ENCODE results near the gene PPRC1.
A peak's percentile ranks its signal among the peaks of the same experiment; 100 is the strongest.

Gene PPRC1

DNA sequence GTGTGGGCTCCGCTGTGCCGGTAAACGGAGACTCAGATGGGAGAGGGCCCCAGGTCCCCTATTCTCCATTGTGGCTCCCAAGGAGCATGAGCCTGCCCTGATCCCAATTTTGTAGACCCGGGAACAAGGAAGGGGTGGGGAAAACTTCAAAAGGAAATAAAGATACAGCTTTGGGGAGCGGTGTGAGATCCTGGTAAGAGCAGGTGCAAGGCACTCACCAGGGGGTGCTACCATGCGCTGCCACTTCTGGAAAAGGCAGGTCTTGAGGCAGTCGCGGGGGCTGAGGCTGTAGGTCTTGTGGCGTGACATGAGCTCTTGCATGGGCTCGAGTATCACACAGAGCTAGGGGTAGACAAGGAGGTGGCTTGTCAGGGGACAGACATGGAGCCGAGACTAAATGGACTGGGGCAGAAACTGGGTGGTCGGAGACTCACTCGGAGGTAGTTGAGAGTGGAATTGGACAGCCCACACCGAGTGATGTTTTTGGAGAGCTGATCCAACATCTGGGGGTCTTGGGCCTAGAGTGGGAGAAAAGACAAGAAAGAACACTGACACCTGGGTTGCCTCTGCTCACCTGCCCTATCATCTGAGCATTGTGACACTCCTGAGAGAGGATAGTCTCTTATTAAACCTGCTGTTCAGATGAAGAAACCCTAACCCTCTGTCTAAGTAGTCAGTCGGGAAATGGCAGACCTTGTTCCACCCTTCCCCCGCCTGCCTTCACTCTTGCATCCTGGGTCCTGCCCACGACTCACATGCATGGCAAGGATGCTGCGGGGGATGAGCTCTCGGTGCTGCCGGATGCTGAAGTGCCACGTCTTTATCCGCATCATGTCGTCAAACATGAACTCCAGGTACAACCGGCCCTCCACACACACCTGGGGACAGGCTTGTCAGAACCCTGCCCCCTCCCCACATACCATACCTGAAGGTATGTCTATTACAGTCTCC, 23.4 kb upstream of the PPRC1 start:
- Histone ChIP-seq H3K9me3 (ENCODE audit: control insufficient read depth in 2 of 2, low read length in 2 of 2) (no peaks in the 10 kb centered on the region), H3K36me3 (ENCODE audit: control insufficient read depth in 2 of 2, insufficient read depth in 2 of 2, low read length in 2 of 2) (peaks cover 42% of the 10 kb centered on the region in 2 donors), H3K27me3 (ENCODE audit: control insufficient read depth in 1 of 2, insufficient read depth in 2 of 2, low read length in 2 of 2) (no peaks in the 10 kb centered on the region), H3K4me3 (ENCODE audit: low read length in 2 of 2) (no peak overlapping the region), H3K9ac (ENCODE audit: low read length in 2 of 2) (no peak overlapping the region), H3K4me1 (ENCODE audit: control insufficient read depth, insufficient read depth, low read length) (peaks cover 23% of the 10 kb centered on the region), H3K27ac (ENCODE audit: low read length) (no peak overlapping the region)

- Histone ChIP-seq H3K4me3 (ENCODE audit: low read length in 2 of 2) (no peak overlapping the region), H3K27me3 (ENCODE audit: control insufficient read depth in 1 of 2, insufficient read depth in 2 of 2, low read length in 2 of 2) (no peaks in the 10 kb centered on the region), H3K9me3 (ENCODE audit: control insufficient read depth in 2 of 2, low read length in 2 of 2) (no peaks in the 10 kb centered on the region), H3K36me3 (ENCODE audit: control insufficient read depth in 2 of 2, insufficient read depth in 2 of 2, low read length in 2 of 2) (peaks cover 42% of the 10 kb centered on the region in 2 donors), H3K27ac (ENCODE audit: low read length) (no peak overlapping the region), H3K9ac (ENCODE audit: low read length in 2 of 2) (no peak overlapping the region), H3K4me1 (ENCODE audit: control insufficient read depth, insufficient read depth, low read length) (peaks cover 37% of the 10 kb centered on the region)
Observed at GRCh38 chr10:102111276-102111675, 21.6 kb upstream of the PPRC1 start.

- H3K9ac ChIP-seq (ENCODE audit: low read length in 2 of 2): no peak overlapping the region
- H3K9me3 ChIP-seq (ENCODE audit: control insufficient read depth in 2 of 2, low read length in 2 of 2): no peaks in the 10 kb centered on the region
- H3K27me3 ChIP-seq (ENCODE audit: control insufficient read depth in 1 of 2, insufficient read depth in 2 of 2, low read length in 2 of 2): no peaks in the 10 kb centered on the region
- no peak overlapping the region for H3K27ac ChIP-seq (ENCODE audit: low read length)
- H3K4me1 ChIP-seq (ENCODE audit: control insufficient read depth, insufficient read depth, low read length): peaks cover 48% of the 10 kb centered on the region
- peaks cover 36 to 38% of the 10 kb centered on the region in 2 donors for H3K36me3 ChIP-seq (ENCODE audit: control insufficient read depth in 2 of 2, insufficient read depth in 2 of 2, low read length in 2 of 2)
- no peak overlapping the region for H3K4me3 ChIP-seq (ENCODE audit: low read length in 2 of 2)
Observed at GRCh38 chr10:102112210-102112817, 20.5 kb upstream of the PPRC1 start.

DNA sequence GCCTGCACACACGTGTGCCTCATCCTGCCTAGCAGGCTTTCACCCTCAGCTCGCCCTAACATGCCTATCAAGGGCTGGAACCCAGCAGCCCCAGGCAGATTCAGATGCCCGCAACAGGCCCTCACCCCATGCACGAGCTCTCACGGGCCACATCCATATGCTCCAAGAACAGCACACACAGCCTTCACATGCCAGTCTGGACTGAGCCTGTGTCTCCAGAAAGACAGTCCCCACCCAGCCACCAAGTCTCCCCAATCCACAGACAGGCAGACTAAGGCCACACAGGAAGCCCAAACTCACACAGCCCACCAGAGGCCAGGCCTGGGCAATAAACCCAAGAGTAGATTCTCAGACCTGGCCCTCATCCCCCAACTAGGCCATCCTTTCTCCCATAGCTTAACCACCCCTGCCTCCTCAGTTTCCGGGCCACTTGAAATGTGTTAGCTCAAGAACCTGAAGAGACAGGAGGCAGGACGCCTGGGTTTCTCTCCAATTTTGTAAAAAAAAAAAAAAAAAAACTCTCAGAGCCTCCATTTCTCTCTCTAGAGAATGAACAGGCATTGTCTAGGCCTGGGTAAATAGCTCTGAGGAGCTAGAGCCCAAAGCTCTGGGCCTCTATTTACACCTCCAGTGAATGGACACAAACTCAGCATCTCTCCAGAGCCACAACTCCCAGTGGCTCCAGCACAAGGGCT, 19.4 kb upstream of the PPRC1 start:
- Histone ChIP-seq H3K9ac (ENCODE audit: low read length in 2 of 2) (peak overlapping the region; percentile 51 to 74), H3K27me3 (ENCODE audit: control insufficient read depth in 1 of 2, insufficient read depth in 2 of 2, low read length in 2 of 2) (no peaks in the 10 kb centered on the region), H3K4me3 (ENCODE audit: low read length in 2 of 2) (peak overlapping the region; percentile 62 to 77), H3K9me3 (ENCODE audit: control insufficient read depth in 2 of 2, low read length in 2 of 2) (no peaks in the 10 kb centered on the region), H3K27ac (ENCODE audit: low read length) (peak overlapping the region; percentile 46), H3K36me3 (ENCODE audit: control insufficient read depth in 2 of 2, insufficient read depth in 2 of 2, low read length in 2 of 2) (peaks cover 29 to 31% of the 10 kb centered on the region in 2 donors), H3K4me1 (ENCODE audit: control insufficient read depth, insufficient read depth, low read length) (peaks cover 59% of the 10 kb centered on the region)

DNA sequence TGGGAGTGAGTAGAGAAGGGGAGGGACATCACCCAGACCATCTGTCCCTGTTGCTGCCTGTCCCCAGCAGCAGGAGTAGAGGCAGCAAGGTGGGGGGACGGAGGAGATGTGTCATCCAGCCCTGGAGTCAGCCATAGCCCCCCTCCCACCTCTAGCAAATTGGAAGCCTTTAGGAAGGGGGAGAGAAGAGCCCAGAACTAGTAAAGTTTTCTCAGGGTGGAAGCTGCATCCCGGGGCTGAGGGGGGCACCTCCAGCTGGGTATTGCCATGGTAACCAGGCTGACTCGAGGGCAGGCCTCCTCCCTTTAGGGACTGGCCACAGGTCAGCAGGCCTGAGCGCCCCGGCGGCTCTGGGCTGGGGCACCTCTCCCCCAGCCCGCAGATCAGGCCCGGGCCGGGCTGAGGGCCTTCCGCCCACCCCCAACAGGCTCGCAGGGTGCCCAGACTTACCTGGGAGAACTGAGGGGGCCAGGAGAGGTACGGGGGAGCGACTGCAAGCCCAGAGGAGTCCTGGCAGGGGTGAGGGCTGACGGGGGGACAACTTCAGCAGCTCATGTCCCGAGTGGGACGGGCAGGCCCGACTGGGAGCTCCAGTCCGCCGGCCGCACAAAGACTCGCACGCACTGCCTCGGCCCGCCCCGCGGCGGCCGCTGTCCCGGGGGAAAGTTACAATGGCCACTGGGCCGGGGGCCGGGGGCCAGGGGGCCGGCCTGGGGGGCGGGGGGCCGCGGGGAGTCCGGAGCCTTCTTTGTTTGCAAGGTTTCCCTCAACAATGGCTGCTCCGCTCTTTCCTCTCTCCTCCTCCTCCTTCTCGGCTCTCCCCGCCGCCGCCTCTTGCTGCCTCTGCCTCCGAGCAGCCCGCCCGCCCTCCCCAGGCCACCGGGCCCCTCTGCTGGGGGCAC, 18.6 kb upstream of the PPRC1 start:
- Histone ChIP-seq H3K9me3 (ENCODE audit: control insufficient read depth in 2 of 2, low read length in 2 of 2) (no peaks in the 10 kb centered on the region), H3K4me1 (ENCODE audit: control insufficient read depth, insufficient read depth, low read length) (peaks cover 67% of the 10 kb centered on the region), H3K4me3 (ENCODE audit: low read length in 2 of 2) (peak overlapping the region; percentile 62 to 77), H3K27me3 (ENCODE audit: control insufficient read depth in 1 of 2, insufficient read depth in 2 of 2, low read length in 2 of 2) (no peaks in the 10 kb centered on the region), H3K27ac (ENCODE audit: low read length) (peak overlapping the region; percentile 46), H3K36me3 (ENCODE audit: control insufficient read depth in 2 of 2, insufficient read depth in 2 of 2, low read length in 2 of 2) (peaks cover 21 to 23% of the 10 kb centered on the region in 2 donors), H3K9ac (ENCODE audit: low read length in 2 of 2) (peak overlapping the region; percentile 51 to 74)

DNA sequence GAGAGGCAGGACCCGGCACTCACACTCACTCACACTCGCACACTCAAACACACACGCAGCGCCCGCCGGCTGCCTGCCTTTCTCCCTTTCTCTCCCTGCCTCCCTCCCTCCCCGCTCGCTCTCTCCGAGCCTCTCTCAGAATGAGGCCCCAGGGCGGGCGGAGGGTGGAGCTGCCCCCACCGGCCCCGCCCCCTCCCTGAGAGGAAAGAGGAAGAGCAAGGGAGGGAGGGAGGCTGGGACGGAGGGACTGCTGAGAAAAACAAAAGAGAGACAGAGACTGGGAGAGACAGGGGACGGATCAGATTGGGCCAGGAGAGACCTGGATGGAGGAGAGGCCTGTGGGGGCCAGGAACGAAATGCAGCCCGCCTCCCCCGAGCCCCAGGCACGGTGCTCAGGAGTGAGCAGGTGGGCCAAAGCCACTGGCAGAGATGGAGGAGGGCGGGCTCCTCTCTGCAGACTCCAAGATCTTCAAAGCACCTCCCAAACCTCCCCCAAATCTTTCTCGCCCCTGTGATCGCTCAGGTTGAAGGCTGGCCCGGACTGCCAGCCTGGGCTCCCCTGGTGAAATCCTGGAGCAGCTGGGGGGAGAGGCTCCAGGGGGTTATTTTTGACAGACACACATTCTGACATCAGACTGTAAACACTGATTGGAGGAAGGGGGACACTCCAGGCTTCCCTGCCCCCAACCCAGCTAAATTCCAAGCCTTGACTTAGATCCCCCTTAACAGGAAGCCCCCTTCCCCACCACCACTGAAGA, 17.8 kb upstream of the PPRC1 start:
- Histone ChIP-seq H3K36me3 (ENCODE audit: control insufficient read depth in 2 of 2, insufficient read depth in 2 of 2, low read length in 2 of 2) (peaks cover 13 to 14% of the 10 kb centered on the region in 2 donors), H3K4me1 (ENCODE audit: control insufficient read depth, insufficient read depth, low read length) (peaks cover 70% of the 10 kb centered on the region), H3K9me3 (ENCODE audit: control insufficient read depth in 2 of 2, low read length in 2 of 2) (no peaks in the 10 kb centered on the region), H3K27me3 (ENCODE audit: control insufficient read depth in 1 of 2, insufficient read depth in 2 of 2, low read length in 2 of 2) (no peaks in the 10 kb centered on the region), H3K27ac (ENCODE audit: low read length) (peak overlapping the region; percentile 99), H3K9ac (ENCODE audit: low read length in 2 of 2) (peak overlapping the region; percentile 39 to 62), H3K4me3 (ENCODE audit: low read length in 2 of 2) (peak overlapping the region; percentile 31 to 77)

GRCh38 chr10:102115775-102116174, 17.1 kb upstream of the PPRC1 start:
- Histone ChIP-seq H3K4me1 (ENCODE audit: control insufficient read depth, insufficient read depth, low read length) (peaks cover 71% of the 10 kb centered on the region), H3K27me3 (ENCODE audit: control insufficient read depth in 1 of 2, insufficient read depth in 2 of 2, low read length in 2 of 2) (no peaks in the 10 kb centered on the region)

GRCh38 chr10:102116656-102117055, 16.2 kb upstream of the PPRC1 start:
- Histone ChIP-seq H3K9ac (ENCODE audit: low read length in 2 of 2) (peak overlapping the region in 1 of 2 donors; percentile 92), H3K4me3 (ENCODE audit: low read length in 2 of 2) (peak overlapping the region; percentile 90 to 95), H3K36me3 (ENCODE audit: control insufficient read depth in 2 of 2, insufficient read depth in 2 of 2, low read length in 2 of 2) (no peaks in the 10 kb centered on the region), H3K27ac (ENCODE audit: low read length) (peak overlapping the region; percentile 99), H3K9me3 (ENCODE audit: control insufficient read depth in 2 of 2, low read length in 2 of 2) (no peaks in the 10 kb centered on the region), H3K27me3 (ENCODE audit: control insufficient read depth in 1 of 2, insufficient read depth in 2 of 2, low read length in 2 of 2) (no peaks in the 10 kb centered on the region), H3K4me1 (ENCODE audit: control insufficient read depth, insufficient read depth, low read length) (peaks cover 80% of the 10 kb centered on the region)

More at GRCh38 chr10:102115775-102116174, 17.1 kb upstream of the PPRC1 start:
- peaks cover 5 to 7% of the 10 kb centered on the region in 2 donors for H3K36me3 ChIP-seq (ENCODE audit: control insufficient read depth in 2 of 2, insufficient read depth in 2 of 2, low read length in 2 of 2)
- peak overlapping the region; percentile 99 for H3K27ac ChIP-seq (ENCODE audit: low read length)
- H3K4me3 ChIP-seq (ENCODE audit: low read length in 2 of 2): peak overlapping the region in 1 of 2 donors; percentile 77
- no peaks in the 10 kb centered on the region for H3K9me3 ChIP-seq (ENCODE audit: control insufficient read depth in 2 of 2, low read length in 2 of 2)
- peak overlapping the region in 1 of 2 donors; percentile 29 for H3K9ac ChIP-seq (ENCODE audit: low read length in 2 of 2)

DNA sequence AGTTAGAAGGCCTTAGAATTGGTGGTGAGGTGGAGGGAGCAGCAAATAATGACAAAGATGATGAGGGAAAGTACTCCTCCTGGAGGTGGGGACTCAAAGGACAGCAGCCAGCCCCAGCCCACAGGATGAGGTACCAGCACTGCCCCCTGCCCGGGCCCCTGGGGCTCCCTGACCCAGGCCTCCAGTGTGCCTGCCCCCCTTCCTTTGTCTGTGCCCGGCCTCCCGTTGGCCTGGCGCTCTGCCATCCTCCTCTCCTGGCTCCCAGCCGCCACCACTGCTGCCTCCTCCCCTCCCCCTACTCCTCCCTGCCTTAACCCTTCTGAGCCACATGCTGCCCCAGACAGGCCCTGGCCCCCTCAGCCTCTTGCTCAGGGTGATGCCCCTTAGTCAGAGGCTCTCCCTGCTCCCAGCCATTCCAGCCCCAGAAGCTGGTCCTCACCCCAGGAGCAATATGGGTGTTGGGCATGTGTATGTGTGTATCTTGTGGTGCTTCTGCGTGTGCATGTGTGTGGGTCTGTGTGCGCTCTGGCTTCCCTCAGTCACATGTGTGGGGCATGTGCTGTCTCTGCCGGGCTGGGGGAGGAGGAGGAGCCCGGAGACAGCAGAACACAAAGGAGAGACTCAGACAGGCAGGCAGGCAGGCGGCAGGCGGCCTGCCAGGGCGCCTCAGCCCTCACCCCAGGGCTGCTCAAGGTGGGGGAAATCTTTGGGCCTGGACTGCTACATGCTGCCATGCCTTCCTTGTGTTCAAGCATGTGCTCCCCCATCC, 15.3 kb upstream of the PPRC1 start:
- H3K4me1 ChIP-seq (ENCODE audit: control insufficient read depth, insufficient read depth, low read length): peaks cover 81% of the 10 kb centered on the region
- peak overlapping the region; percentile 90 to 95 for H3K4me3 ChIP-seq (ENCODE audit: low read length in 2 of 2)
- H3K9me3 ChIP-seq (ENCODE audit: control insufficient read depth in 2 of 2, low read length in 2 of 2): no peaks in the 10 kb centered on the region
- H3K27ac ChIP-seq (ENCODE audit: low read length): peak overlapping the region; percentile 99
- no peaks in the 10 kb centered on the region for H3K27me3 ChIP-seq (ENCODE audit: control insufficient read depth in 1 of 2, insufficient read depth in 2 of 2, low read length in 2 of 2)
- H3K36me3 ChIP-seq (ENCODE audit: control insufficient read depth in 2 of 2, insufficient read depth in 2 of 2, low read length in 2 of 2): no peaks in the 10 kb centered on the region
- peak overlapping the region; percentile 55 to 92 for H3K9ac ChIP-seq (ENCODE audit: low read length in 2 of 2)

All from stomach smooth muscle (tissue), 2 donors.